Measurements from ENCODE around the gene ZNF365.

The ZNF365 gene

DNA sequence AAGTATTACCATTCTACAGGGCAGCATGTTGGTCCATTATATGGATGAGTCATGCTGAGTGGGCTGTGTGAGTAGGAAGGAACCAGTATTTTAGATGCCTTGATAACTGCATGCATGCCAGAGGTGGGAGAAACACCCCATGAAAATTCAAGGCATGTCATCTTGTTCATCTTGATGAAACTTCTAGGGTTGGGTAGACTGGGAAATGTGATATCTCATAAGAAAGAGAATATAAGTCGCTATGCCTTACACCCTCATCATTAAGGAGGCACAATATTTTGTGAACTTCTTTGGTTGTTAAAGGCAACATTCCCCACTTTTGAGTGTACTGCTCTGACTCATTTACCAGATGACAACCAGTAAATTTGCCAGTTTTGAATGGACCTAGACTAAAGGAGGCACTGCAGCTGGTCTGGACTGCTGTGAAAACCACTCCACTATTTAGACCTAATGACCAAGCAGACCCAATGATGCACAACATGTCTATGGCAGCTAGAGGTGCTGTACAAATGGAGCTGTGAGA lies 48.0 kb downstream of the ZNF365 start:
- no peak for DNase-seq (ENCODE audit: low read depth)

DNA sequence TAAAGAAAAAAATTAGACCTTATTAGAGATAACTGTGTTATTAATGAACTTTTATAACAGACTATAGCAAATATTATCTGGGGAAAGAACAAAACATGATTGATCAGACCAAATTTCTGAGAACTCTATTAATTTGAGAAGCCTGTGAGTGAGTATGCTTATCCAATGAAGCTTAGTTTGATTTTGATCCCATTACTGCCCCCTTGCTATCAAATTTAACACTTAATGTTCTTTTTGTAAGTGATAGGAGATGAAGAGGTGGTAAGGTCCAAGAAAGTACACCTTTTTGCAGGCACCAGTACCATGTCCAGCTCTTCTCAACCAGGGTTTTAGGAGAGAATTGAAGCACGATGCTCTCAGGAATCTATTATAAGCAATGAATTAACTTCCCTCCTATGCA lies 49.9 kb downstream of the ZNF365 start:
- no peak for DNase-seq (ENCODE audit: low read depth)

DNA sequence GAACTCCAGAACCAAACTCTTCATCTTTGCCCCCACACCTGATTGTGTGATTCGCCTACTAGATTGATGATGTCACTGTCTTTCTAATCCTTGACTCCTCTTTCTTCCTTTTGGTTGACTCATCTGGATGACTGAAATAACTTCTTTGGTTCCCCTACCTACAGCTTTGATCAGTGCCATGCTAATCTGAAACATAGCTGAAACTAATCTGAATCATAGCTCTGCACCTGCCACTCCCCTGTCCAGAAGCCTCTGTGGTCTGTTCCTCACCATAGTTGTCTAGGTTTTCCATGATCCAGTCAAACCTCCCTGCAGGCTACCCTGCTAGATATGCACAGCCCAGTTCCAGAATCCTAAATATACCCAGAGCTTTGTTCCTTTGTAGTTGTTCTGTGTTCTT lies 51.9 kb downstream of the ZNF365 start:
- no peak for DNase-seq (ENCODE audit: low read depth)

- no peak for DNase-seq (ENCODE audit: low read depth)
Observed at GRCh38 chr10:62426600-62426999, 52.4 kb downstream of the ZNF365 start.

DNA sequence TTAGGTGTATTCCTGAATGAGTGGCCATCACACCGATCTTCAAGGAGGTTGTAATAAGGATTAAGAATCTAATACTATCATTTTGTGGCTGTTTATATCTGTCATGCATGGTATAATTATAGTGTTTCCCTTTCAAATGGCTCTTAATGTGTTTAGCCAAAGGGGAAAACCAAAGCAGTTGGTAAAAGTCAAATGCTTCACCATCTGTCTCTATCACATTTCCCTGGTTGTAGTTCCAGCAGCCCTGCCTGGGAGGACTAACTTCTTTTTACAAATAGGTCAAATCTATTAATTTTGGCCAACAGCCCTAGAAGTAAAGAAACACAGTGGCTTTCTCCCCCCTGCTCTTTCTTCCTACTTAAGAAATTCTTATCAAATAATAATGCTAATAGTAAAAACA lies 56.7 kb downstream of the ZNF365 start:
- DNase-seq (ENCODE audit: low read depth), result no peak

- no peak for DNase-seq (ENCODE audit: low read depth)
Observed at GRCh38 chr10:62433181-62433692, 59.1 kb downstream of the ZNF365 start.

GRCh38 chr10:62433901-62434300 lies 59.7 kb downstream of the ZNF365 start:
- DNase-seq (ENCODE audit: low read depth), result no peak

GRCh38 chr10:62437696-62438095 lies 63.5 kb downstream of the ZNF365 start:
- no peak for DNase-seq (ENCODE audit: low read depth)

- DNase-seq (ENCODE audit: low read depth), result no peak
Observed at GRCh38 chr10:62442006-62442405, 67.8 kb downstream of the ZNF365 start.

DNA sequence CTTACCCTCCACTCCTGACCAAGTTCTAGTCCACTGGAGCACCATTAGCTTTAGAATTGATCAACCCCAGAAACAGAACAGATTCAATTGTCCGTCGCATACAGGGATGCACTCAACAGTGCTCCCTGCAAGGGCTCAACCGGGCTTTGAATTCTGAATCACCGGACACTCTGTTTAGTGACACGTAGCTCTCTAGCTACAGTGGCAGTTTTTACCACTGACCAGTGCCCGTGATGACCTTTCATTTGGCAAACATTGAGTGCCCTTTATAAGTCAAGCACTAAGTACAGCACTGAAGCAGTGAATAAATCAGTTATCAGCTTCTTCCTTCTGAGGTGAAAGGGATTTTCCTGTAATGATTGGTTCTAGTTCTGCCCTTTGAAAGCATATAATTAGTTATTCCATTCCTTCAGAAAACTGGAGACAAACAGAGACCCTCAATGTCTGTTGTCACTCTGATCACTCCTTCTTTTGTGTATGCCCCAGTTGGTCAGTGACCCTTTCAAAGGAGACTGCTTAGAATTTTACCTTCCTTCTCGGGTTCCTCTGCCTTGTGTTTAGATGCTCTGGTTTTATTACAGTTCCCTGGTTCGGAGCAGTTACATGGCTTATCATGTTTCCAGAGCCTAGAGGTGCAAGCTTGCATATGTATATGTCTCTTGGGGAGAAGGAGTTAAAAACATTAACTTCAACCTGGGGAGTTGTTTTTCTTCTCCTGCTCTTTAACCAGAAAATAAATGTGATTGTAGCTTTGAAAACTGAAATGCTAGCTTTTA lies 68.9 kb downstream of the ZNF365 start:
- no peak for DNase-seq (ENCODE audit: low read depth)

GRCh38 chr10:62443866-62444265 lies 69.7 kb downstream of the ZNF365 start:
- no peak for DNase-seq (ENCODE audit: low read depth)

GRCh38 chr10:62446627-62447026 lies 72.5 kb downstream of the ZNF365 start:
- no peak for DNase-seq (ENCODE audit: low read depth)

- DNase-seq (ENCODE audit: low read depth), result no peak
Observed at GRCh38 chr10:62450912-62451610, 76.9 kb downstream of the ZNF365 start.

DNA sequence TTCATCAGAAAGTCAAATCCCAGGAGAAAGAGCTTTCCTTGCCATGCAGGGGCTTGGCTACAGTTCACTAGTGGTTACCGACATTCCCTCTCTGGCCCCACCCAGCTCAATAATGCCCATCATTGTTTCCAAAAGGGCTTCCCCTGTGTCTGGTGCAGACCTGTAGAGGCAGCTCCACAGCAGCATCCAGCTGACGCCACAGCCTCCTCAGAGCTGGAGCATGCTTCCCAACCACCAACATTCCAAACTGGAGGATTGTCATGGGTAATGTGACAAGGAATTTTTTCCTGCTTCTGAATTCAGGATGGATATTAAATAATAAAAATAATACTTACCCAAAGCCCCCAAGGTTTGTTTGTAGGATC lies 77.4 kb downstream of the ZNF365 start:
- no peak for DNase-seq (ENCODE audit: low read depth)

Measured in stimulated activated CD8-positive, alpha-beta memory T cell treated with anti-CD3 and anti-CD28 coated beads, Interleukin-15, amount 100 ng/mL, for 1 hour (primary cell).